ENCODE data around the gene C12orf50. TPM values are rescaled to one million over a fixed set of nuclear protein-coding genes. Genes with fewer than 3 reads are reported as not detected.
"Not testable (repeated sequence)": the region's sequence is repeated elsewhere in the genome, so short reads cannot be mapped to it uniquely, and the experiment has no call there.

The C12orf50 gene, protein sequence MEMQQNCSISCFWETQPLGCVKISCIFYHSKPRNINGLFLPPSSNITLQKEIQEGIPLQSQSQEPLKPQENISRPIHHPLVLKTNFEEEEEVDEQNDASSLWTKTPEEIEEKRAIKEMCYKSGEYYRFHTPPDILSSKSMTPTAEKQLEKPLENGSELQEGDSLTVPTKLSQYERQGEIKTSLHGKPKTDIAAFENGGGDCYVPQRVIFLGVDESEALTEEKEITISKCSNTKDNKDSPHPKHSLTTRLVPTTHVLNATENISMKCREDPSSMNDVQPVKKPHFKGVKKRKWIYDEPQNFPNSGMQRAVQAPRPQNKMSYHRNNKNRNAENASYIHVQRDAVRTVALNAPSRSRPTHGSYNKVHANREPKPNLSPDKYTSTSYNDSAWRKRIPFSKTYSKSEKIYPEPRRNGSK
- 0.13 TPM for polyA plus RNA-seq (2013, experiment 1 of 2; ENCODE audit: insufficient read length)
- 0.10 TPM for polyA plus RNA-seq (2013, experiment 2 of 2; ENCODE audit: insufficient read length)

DNA sequence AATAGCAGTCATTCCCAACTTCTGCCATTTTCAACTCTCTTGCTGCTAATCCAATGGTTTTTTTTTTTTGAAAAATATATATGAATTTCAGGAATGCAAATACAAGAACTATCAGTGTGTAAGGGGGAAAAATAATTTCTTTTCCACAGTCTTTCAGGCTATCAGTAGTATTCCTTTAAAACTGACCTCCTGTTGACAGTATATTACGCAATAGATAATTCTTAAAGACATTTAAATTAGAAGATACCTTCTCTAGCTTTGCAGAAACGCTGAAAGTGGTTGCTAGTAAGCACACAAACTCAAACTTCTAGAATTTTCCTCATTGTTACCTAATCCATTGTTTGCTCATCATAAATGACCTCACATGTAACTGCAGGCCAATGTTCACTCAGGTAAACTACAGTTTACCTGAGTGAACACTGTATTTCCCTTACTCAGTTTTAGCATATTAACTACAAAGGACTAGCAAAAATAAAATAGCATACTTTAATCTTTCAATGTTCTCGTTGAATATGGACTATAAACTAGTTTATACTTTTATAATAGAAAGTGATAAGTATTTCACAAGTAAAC, at the start of gene C12orf50:
Gene C12orf50 (minus strand): TSS at position 309 of the 573 bp plus-strand sequence. CDS start 2,439 bp downstream, outside the sequence.
- DNase-seq = no peak

DNA sequence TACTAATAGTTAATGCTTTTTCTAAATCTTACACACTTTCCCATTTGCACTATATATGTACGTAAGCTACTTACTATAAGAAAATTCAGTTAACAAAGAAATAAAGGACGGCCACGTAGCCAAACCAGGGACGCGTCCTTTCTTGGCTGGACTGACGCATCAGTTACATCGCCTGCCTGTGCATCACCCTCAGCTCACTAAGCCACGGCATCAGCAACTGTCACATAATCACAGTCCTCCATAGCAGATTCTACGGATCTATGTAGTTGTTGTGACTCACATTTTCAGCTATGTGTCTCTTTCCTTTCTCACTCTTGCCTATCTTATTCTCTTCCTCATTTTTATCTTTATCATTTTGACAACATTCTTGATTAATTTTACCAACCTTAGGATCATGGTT, 38.1 kb upstream of the C12orf50 start:
- DNase-seq = no peak

DNA sequence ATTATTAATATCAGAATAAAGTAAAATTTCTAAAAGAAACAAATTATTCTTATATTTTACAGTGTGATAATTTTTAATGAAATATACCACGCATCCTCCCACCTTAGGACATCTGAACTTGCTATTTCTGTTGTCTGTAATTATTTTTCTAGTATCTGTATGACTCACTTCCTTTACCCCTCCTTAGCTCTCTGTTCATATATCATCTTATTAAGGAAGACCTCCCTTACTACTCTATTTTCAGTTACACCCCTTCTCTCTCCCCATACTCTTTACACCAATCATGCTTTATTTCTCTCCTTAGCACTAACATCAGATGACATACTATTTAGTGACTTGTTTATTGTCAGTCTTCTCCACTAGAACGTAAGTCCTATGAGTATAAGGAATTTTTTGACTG, 34.2 kb upstream of the C12orf50 start:
- no peak for DNase-seq

DNA sequence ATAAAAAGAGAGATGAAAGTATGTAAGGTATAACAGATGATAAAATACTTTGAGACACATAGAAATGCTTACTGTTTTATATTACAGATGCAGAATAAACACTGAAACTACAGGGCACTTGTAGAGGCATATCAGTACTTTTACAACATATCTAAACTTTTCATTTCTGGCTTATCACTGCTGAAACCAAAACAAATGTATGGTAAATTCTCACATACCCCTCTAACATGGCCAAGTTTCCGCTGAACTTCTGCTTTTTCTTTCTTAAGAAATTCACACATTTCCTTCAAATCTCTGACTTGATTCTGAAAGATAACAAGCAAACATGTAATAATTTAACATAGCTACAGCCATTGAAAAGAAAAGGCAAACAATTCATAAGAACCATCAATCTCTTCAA, 33.3 kb upstream of the C12orf50 start:
- no peak for DNase-seq

DNA sequence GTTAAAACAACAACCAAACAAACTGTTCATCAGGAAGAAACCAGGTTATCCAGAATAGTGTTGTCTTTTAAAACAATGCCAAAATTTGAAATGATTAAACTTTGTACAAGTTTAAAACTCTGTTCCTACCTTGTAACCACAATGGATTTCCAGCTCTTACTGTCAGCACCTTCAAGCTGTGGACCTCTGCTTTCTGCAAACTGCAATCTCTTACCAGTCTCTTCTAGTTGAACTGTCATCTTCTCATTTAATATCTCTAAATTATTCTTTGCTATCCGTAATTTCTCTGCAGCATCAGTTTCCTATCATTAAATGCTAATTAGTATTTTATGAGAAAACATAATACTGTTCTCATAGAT, 29.5 kb upstream of the C12orf50 start:
- DNase-seq = no peak

DNA sequence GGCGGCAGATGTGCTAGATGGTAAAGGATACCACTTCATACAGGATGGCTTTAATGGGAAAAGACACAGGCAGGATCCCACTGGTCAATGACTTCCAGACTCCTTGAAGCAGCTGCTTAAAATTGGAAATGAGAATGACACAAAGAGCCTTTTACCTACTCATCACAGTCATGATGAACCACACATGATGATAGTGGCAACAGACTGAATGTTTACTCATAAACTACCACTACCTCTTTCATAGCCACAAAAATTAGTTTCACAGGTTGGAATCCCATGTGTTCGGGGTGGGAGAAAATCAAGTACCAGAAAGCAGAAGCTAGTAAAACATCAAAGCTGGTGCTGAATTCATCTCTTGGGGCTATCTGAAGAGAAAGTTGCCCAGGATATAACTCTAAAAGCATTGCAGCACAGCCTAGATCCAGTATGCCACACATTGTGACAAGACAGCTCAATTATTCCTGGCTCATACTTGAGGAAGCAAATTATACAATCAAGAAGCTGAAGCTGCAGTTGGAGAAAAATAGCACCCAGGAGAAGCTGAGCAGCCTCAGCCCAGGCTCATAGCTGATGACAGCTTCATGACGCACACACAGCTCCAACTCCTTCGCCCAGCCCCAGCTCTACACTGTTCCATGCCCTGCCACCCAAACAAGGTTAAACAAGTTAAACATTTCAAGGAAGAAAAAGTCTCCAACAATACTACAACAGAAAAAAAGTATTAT, 29.0 kb upstream of the C12orf50 start:
- no peak for DNase-seq

DNA sequence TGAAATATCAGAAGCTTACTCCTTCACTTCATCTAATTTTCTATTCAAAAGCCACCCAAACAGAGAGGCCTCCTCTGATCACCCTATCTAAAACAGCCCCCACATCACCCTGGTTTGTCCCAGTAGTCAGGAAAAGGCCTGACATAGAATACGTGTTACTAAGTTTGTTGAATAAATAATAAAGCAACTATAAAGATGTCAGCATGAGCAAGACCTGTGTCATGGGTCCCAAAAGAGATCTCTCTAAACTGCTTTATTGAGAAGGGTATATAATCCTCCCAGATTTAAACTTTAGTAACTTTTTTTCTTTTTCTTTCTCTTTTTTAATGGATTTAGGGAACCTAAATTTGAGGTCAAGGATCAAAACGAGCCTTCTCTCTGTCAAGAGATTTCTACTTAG, 27.4 kb upstream of the C12orf50 start:
- DNase-seq = no peak

DNA sequence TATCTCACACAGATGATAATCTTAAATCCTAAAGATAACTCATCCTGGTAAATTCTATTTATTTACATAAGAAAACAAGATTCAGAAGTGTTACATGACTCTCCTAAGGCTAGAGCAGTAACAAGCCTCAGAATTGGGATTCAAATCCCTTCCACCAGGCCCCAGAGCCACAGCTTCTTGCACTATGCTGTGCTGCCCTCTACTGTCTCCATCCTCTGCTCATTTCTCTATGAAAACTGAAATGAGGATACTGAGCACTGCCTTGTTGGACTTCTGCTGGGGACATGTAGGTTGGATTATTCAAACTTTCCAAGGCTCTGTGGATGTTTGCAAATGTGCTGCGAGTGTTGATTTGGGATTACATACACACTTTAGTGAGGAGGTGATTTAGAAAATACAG, 23.5 kb upstream of the C12orf50 start:
- DNase-seq = peak; percentile 31

DNA sequence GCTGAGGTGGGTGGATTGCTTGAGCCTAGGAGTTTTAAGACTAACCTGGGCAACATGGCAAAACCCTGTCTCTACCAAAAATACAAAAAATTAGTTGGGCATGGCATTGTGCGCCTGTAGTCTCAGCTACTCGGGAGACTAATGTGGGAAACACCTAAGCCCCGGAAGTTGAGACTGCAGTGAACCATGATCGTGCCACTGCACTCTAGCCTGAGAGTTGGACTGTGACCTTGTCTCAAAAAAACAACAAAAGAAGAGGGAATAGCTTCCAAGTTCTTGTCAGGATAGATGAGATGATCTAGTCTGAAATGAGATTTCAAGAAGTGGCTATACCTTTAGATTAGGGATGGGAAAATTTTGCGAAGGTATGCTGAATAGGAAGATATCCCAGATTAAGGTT, 14.8 kb upstream of the C12orf50 start:
- DNase-seq = no peak

DNA sequence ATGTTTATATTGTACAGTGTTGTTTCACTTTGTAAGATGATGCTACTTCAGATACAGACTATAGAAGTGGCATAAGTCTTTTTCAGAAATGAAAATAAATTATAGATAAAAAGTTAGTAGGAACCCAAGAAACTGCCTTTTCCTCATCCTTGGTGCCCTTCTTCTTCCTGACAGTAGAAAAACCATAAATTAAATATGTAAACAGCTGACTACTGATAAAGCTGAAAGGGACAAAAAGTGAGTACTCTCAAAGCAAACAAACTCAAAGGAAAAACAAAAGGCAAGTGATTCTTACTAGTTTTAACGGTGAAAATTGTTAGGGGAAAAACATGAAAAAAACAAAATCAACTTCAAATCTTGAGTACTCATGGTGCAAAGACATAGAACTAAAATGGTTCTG, 8.6 kb upstream of the C12orf50 start:
- DNase-seq = no peak

DNA sequence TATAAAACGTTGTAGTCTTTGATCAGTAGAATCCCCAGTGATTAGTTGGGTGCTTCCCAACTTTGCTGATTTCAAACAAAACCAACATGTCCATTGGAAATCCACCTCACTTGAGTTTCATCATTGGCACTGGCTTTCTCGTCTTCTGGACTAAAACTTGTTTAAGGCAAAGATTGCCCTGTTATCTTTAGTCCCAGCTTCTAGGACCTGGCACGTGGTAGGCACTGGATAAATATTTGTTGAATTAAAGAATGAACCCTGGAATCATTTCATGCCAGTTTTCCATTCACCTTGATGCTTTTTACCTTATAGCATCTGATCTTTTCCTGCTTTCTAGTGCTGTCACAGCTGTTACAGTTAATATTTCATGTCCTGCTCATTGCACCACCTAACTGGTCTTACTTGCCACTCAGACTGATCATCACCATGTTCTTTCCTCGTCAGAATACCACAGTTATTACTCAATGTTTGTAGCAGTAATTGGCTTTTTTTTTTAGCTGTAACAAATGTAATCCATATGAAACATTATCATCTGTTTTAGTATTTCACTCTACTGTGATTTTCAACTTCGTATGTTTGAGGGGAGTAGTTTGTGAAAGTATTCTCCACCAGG, 7.3 kb upstream of the C12orf50 start:
- peak; percentile 74 for DNase-seq

DNA sequence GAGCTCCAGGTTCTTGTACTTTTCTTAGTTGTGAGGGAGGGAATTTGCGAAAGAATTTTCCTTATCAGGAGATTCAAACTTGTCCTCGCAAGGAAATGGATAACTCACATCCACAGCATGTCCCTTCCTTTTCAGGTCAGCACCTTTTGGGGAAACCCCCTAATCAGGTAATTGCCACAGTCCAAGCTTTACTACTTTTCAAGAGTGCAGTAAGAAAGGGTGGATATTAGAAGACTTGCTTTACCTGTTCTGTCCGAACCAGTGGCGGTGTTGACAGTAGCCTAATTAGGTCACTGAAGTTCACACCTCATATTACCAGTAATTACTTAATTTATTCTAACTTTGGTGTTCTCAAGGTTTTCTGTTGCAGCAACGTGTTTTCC, 6.7 kb upstream of the C12orf50 start:
- DNase-seq = no peak

DNA sequence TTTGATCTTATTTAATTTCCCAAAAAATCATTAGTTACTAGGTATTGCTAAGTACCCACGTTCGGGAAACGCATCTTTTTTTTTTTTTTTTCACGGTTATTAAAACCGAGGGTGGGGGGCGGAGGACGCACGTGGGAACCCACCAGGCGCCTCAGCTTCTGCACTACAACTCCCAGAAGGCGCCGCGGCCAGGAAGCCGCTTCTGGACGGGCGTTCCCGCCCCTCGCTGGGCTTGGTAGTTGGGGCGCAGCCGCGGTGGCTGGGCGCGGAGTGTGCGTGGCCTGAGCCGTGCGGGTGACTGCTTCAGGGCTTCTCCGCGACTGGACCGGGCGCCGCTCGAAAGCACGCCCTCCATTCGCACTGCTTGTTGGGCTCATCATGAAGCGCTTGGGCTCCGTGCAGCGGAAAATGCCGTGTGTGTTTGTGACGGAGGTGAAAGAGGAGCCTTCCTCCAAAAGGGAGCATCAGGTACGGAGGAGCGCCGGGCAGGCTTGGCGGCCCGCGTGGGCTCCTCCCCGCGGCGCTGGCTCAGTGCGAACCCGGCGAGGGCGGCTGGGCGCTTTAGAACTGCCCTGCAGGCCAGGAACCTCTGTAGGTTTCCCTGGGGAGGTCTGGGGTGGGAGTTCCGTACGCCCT, 6.2 kb upstream of the C12orf50 start:
- DNase-seq = peak; percentile 82

DNA sequence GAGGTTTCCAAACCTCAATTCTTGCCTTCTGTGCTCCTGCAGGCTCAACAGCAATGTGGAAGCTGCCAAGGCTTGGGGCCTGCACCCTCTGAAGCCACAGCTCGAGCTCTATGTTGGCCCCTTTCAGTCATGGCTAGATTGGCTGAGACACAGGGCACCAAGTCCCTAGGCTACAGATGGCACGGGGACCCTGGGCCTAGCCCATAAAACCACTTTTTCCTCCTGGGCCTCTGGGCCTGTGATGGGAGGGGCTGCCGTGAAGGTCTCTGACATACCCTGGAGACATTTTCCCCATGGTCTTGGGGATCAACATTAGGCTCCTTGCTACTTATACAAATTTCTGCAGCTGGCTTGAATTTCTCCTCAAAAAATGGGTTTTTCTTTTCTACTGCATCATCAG, 2.0 kb upstream of the C12orf50 start:
- not testable (repeated sequence) for DNase-seq

DNA sequence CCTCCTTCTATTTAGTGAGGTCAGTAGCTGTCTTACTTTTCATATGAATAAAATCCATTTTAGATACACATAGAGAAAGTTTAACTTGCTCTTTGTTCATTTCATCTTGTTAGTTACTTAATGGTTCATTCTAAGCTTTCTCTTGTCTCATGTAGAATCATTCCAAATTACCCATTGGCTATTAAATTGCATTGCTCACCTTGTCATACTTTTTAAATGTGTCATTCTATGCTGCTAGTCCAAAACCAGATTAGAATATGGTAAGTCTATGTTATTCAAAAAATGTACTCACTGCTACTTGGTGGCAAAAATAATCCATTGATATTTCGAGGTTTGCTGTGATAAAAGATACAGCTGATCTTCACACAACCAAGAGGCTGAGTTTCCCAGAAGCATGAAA, 3.0 kb downstream of the C12orf50 start:
- DNase-seq = no peak

DNA sequence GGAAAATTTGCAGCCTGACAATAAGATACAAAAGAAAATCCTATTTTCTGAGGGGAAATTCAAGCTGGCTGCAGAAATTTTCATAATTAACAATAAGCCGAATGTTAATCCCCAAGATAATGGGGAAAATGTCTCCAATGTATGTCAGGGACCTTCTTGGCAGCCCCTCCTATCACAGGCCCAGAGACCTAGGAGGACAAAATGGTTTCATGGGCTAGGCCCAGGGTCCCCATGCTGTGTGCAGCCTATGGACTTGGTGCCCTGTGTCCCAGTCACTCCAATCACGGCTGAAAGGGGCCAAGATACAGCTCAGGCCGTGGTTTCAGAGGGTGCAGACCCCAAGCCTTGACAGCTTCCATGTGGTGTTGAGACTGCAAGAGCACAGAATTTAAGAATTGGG, 11.2 kb downstream of the C12orf50 start:
- DNase-seq = no peak

DNA sequence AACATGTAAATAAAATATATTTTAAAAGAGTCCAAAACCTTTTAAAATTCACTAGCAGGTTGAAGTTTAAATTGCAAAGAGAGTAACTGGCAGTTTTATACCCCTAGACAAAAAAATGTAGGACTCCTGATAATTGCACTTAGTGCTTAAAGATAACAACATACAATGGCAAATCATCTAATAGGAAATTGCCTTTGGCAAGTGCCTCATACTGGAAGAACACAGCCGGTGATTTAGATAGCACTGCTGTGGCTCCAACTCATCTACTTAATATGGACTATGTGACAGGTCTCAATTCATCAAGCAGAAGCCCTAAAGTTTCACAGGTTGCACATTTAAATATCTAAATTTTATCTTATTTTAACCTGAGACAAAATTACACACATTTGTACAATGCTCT, 13.4 kb downstream of the C12orf50 start:
- DNase-seq = no peak

DNA sequence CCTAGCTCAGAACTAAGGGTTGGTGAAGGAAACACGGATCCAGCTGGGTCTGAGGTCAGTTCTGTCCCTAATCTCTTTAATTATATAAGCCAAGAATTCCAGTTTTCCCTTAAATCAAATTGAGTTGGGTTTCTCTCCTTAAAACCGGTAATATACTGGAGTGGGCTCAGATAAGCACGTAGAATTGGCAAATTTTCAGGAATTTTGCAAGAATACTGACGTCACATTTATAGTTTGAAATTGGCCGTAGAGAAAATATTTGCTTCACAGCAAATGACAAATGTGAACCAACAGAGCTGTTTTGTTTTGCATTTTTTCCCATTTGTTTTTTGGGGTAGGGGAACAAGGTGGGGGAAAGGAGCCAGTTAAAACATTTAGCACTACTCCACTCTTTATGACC, 17.4 kb downstream of the C12orf50 start:
- DNase-seq = no peak

DNA sequence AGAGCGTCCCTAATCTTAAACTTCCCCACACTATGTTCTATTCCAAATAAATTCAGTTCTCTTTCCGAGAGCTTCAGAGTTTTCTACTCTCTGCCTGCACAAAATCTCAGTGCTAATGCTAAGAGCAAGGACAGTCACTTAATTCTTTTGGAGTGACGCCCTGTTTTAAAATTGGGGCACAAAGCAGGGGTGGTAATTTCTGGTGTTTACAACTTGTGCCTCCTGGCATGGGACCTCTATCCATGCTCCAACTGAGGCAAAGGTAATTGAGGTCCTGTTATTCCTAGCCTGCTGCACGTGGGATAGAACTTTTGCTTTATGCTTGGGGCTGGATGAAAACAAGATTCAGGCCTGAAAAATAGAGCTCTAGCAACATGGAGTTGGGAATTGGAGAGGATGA, 22.9 kb downstream of the C12orf50 start:
- DNase-seq = no peak

DNA sequence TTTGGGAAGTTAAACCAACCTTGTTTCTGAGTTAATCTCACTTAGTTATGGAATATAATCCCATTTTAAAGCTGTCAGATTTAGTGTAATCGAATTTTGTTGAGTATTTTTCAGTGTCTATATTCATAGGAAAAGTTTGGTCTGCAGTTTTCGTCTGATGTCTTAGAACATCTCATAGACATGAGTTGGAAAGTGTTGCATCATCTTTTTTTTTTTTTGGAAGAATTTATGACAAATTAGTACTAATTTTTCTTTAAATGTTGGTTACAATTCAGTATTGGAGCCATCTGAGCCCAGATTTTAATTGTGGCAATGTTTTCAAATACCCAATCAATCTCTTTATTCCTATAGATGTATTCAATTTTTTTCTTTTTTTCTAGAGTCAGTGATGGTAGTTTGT, 27.9 kb downstream of the C12orf50 start:
- DNase-seq = no peak

DNA sequence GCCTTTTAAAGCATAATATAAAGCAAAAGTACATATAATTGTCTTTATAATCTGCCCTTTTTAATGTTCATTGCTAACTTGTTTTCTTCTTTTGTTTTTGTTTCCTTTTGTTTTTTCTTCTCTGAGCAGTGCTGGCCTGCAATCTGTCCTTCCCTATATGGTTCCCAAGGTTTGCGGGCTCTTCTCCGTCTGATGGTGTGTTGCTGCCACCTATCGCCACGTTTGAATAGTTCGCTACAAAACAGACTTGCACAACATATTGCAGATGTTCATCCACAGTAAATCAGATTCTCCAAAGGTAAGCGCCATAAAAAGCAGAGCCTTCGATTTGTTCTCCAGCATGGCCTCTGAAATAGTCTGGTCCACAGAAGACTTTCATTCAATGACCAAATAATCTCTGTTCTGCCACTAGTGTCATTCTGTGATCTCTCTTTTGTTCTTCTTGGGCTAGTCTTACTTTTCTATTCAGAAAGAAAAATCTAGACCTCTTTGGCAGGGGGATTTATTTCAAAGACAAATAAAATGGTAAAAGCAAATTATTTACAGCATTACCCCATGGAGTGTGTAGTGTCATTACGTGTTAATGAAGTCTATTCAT, 33.5 kb downstream of the C12orf50 start:
- DNase-seq = peak; percentile 73

DNA sequence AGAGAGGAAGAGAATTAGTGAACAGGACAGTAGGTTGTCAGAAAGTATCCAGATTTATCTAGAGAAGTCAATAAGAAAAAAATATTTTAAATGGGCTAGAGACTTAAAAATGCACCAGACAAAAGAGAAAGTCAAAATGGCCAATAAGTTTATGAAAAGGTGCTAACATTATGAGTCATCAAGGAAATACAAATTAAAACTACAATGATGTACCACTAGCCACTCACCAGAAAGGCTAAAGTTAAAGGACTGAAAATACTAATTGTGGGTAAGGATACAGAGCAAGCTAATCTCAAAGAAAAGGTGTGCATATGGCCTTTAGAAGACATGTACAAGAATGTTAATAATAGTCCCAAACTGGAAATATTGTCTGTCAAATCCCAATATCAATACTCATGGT, 37.7 kb downstream of the C12orf50 start:
- no peak for DNase-seq
